Mucosa of stomach (tissue), 1 donor: Measurements from ENCODE around the gene IGSF21.

ENCODE experiments used
- H3K27me3 ChIP-seq: one replicate; pipeline ENCODE4 v1.7.0; 2013; ENCODE audit warnings: mild to moderate bottlenecking, low read length; ENCODE audit not compliant: control insufficient read depth, insufficient read depth
- H3K36me3 ChIP-seq: one replicate; pipeline ENCODE4 v1.7.0; 2013; ENCODE audit warnings: low read length; ENCODE audit not compliant: control insufficient read depth, insufficient read depth
- H3K4me1 ChIP-seq: one replicate; pipeline ENCODE4 v1.7.0; 2013; ENCODE audit warnings: mild to moderate bottlenecking, low read length; ENCODE audit not compliant: control insufficient read depth, insufficient read depth
- H3K4me3 ChIP-seq: one replicate; pipeline ENCODE4 v1.7.0; 2013; ENCODE audit warnings: low read length
- H3K9ac ChIP-seq: one replicate; pipeline ENCODE4 v1.7.0; 2013; ENCODE audit warnings: mild to moderate bottlenecking, low read length, moderate library complexity
- H3K9me3 ChIP-seq: one replicate; pipeline ENCODE4 v1.7.0; 2013; ENCODE audit warnings: mild to moderate bottlenecking, low read length, moderate library complexity; ENCODE audit not compliant: control insufficient read depth
- donor health status: Pancreatic carcinoma.

IGSF21 gene

DNA sequence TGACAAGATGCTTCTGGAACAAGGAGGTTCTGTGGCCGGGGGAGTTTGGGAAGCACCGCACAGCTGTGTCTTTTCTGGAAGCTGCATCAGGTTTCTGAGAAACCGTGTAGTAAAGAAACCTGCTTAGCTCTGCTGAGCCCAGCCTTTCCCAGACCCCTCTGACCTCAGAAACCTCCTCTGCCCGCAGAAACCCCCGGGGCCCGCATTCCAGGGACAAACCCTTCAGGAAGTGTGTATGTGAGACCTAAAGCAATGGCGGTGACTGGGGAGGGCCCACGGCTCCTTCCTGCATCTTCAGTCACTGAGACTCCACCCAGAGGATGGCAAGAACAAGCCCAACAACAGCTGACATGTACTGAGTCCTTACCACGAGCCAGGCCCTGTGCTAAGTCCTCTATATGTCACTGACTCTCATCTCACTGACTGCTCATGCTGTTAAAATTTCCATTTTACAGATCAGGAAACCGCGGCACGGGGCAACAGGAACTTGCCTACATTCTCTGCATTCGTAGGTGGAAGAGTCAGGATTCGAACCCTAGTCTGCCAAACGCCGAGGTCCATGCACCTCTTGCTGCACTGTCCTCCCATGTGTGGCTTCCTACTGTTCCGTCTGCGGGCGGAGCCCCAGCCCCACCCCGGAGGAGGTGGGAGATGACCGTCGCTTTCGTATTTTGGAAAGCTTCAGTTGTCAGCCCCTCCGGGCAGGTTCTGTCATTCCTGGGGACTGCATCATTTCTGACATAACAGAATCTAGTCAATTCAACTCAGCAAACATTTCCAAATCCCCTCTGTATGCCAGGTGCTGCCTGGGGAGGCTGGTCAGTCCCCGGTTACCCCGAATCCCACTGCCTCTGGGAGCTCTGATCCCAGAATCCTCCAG is 299.8 kb downstream of the IGSF21 start:
- Histone ChIP-seq H3K36me3 (no peaks in the 10 kb centered on the region), H3K4me3 (no peak overlapping the region), H3K27me3 (peaks cover 2% of the 10 kb centered on the region), H3K9me3 (peaks cover 12% of the 10 kb centered on the region), H3K9ac (no peak overlapping the region), H3K4me1 (peaks cover under 1% of the 10 kb centered on the region)

DNA sequence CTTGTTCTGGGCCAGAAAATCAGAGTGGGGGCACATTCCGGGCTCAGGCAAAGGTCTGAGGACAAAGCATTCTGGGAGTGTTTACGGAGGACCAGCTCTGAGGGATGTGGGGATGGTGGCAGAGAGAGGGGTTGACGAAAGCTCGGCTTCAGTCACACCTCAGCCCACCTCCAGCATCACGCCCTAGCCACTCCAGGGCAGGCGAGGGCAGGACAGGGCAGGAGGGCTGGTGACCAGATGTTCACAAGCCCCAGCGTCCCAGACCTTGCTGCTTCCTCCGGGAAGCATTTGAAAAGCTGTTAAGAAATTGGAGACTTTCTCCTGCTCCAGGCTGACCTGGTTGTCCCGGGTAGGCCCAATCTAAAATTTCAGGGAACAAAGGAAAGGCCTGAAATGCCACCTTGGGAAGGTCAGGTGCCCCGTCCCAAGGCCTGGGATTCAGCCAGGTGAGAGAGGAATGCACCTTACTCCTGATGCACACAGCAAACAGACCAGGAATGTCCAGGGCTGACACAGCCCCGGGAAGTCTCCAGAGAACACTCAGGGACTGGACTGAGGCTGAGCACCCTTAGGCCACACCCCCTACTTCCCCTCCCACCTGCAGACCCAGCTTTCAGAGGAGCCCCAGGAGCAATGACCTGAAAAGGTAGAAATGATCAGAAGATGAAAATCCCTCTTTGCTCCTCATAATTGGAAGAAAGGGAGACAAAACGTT is 301.2 kb downstream of the IGSF21 start:
- peaks cover 2% of the 10 kb centered on the region for H3K27me3 ChIP-seq

DNA sequence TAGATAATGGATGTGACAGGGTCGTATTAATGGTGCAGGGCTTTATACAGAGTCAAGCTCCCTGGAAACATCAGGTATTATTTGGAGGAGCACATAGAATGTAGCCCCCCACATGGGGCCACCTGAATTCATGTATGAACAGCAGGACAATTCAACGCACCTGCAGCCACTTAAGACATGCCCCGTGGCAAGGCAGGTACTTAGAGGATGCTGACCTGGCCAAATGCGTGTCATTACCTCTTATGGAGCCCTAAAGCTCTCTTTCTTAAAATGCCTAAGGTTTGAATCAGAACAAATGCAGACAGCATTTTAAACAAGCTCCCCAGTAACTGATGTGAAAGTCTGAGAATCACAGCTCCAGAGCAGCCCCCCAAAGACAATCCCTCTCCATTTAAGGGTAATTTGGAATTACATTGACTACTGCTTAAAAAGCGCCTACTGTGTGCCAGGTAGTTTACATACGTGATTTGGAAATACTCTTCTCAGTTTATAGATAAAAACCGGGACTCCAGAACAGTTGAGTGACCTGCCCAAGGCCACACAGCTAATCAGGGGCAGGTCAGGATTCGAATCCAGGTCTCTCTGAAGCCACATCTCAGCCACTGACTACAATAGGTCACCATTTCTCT is 302.1 kb downstream of the IGSF21 start:
- Histone ChIP-seq H3K36me3 (no peaks in the 10 kb centered on the region), H3K4me3 (no peak overlapping the region), H3K9me3 (peaks cover 18% of the 10 kb centered on the region), H3K27me3 (peaks cover under 1% of the 10 kb centered on the region), H3K4me1 (peaks cover 15% of the 10 kb centered on the region), H3K9ac (no peak overlapping the region)

More for the DNA sequence above, 301.2 kb downstream of the IGSF21 start:
- Histone ChIP-seq H3K4me1 (peaks cover 7% of the 10 kb centered on the region), H3K9me3 (peaks cover 18% of the 10 kb centered on the region), H3K4me3 (no peak overlapping the region), H3K36me3 (no peaks in the 10 kb centered on the region), H3K9ac (no peak overlapping the region)

DNA sequence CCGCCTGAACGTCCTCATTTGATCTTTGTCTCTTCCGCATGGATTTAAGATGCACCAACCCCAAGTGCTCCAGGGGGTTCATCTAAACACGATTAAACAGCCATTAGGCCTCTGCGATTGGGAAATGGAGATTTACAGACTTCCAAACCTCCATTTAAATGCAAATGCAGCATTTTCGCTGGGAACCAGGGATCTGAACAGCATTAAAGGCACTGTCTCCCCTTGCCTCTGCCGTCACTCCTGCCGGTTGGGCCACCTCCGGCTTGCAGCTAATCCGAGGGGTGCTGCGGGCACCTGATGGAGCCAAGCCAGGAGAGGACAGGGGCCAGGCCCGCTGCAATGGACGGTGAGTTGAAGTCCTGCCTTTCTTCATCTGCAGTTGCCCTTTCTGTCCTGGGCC is 302.8 kb downstream of the IGSF21 start:
- Histone ChIP-seq H3K9me3 (peaks cover 18% of the 10 kb centered on the region), H3K27me3 (no peaks in the 10 kb centered on the region), H3K4me1 (peaks cover 22% of the 10 kb centered on the region)

DNA sequence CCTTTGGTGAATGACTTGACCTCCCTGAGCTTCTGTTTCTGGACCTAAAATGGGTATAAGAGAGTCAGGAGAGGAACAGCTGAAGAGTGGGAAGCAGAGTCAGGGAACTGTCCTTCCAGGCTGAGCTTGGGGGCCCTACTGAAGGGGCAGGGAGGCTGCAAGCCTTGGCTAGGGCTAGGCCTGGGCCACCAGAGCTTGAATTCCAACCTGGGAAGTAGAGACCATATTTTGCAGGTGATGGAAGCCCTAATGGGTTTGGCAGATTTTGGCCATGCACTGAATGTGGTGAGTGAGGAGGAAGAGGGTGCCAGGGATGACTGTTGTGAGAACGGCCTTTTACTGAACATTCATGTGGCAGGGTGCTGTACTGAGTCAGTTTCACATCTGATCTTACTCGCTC is 303.7 kb downstream of the IGSF21 start:
- peaks cover 27% of the 10 kb centered on the region for H3K4me1 ChIP-seq
- no peaks in the 10 kb centered on the region for H3K36me3 ChIP-seq
- H3K9me3 ChIP-seq = peaks cover 18% of the 10 kb centered on the region
- H3K9ac ChIP-seq = no peak overlapping the region
- H3K27me3 ChIP-seq = no peaks in the 10 kb centered on the region
- no peak overlapping the region for H3K4me3 ChIP-seq

More for the DNA sequence above, 302.8 kb downstream of the IGSF21 start:
- Histone ChIP-seq H3K4me3 (no peak overlapping the region), H3K36me3 (no peaks in the 10 kb centered on the region), H3K9ac (no peak overlapping the region)

DNA sequence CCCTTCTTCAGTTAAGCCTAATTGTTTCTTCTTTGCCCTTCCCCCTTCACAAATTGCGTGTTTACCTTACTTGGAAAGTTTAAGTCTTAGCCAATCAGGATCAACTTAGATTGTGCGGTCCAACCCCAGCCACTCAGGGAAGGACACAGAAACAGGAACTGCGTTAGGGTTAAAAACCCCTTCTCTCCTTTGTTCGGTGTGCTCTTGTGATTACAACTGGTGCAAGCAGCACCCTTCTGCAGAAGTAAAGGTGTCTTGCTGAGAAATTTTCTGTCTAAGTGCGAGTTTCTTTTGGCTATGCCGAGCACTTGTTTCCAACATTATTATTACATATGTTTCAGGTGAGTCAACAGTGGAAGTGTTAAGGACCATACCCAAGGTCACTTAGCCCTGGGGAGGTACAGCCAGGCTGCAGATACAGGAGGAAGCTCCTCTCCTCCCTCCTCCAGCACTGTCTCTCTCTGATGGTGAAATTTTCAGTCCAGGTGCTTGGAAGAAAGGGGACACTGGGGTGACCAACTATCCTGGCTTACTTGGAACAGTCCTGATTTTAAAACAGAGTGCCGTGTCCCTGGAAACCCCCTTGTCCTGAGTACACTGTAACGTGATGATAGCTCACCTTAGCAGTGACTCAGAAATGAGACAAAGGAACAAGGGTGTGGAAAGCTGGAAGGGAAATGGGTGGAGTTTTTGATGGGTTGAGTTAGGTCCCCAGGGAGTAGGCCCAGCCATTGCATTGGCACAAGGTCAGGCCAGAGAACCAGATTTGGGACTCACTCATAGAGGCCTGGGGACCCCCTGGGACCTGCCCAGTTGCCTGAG is 304.4 kb downstream of the IGSF21 start:
- Histone ChIP-seq H3K9me3 (peaks cover 18% of the 10 kb centered on the region), H3K27me3 (no peaks in the 10 kb centered on the region), H3K4me3 (no peak overlapping the region), H3K9ac (no peak overlapping the region), H3K36me3 (no peaks in the 10 kb centered on the region), H3K4me1 (peaks cover 27% of the 10 kb centered on the region)

DNA sequence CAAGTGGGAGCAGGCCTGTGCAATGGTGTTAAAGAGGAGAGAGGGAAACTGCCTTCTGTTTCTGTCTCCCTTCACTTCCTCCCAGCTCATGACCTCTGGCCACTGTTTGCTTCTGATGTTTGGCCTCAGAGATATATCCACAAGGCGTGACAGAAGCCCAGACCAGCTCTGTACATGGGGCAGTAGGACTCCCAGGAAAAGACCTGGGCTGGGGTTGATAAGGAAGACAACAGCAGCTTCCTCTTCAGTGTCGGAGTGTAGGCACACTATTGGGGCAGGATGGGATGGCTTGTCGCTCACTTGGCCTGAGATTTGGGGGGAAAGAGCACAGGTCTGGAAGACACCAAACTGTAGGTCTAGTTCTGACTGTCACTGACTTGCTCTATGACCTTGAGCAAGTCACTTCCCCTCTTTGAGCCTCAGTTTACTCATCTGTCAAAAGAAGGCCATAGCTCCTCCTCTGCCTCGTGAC is 305.3 kb downstream of the IGSF21 start:
- Histone ChIP-seq H3K9me3 (peaks cover 18% of the 10 kb centered on the region), H3K4me1 (peaks cover 27% of the 10 kb centered on the region), H3K36me3 (no peaks in the 10 kb centered on the region), H3K9ac (no peak overlapping the region), H3K27me3 (no peaks in the 10 kb centered on the region), H3K4me3 (no peak overlapping the region)

DNA sequence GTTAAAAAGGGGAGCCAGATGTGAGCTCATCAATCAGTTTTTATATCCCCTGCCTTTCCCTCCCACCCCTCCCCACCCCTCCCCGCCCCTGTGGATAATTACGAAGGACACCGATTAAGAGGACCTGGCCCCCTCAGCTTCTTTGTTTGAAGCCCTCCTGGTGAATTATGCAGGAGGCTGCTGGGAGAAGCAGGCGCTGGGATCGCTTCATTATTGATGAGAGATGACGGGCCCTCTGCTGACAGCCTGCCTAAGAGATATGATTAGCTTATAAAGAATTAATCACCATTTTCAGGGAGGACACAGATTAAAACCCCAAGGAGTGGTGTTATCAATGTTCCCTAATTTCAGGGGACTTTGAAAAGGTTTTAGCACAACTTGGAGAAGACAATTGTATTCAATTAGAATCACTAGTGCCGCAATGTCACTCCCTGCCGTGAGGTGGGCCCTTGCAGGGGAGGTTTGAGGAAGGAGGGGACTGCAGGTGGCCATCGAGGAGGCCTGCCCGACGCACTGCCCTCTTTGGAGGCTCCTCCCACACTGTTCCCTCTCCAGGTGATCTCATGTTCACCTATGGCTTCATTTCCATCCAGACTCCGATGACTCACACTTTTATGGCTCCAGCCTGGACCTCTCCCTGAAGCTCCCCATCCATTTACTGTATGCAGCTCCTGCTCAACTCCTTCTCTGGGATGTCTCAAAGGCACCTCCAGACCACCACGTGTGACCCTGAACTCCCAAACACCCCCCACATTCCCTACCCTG is 306.1 kb downstream of the IGSF21 start:
- peaks cover 18% of the 10 kb centered on the region for H3K9me3 ChIP-seq
- H3K36me3 ChIP-seq = no peaks in the 10 kb centered on the region

DNA sequence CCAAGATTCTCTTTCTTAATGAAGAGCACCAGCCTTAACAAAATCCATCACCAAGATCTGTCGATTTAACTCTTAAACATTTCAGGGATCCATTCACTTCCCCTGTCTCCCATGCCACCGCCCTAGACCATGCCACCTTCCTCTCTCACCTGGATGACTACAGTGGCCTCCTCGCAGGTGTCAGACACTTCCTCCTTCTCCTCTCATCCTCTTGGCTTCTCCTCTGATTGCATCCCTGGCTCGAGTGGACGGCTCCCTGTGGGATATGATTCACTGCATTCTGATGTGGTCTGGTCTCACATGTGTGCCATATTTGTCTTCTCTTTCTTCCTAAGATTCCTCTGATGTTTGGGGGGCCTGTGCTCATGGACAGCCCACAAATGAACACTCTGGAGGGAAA is 306.7 kb downstream of the IGSF21 start:
- H3K27me3 ChIP-seq = no peaks in the 10 kb centered on the region
- H3K9ac ChIP-seq = no peak overlapping the region
- H3K4me3 ChIP-seq = no peak overlapping the region
- peaks cover 27% of the 10 kb centered on the region for H3K4me1 ChIP-seq
- H3K36me3 ChIP-seq = no peaks in the 10 kb centered on the region
- H3K9me3 ChIP-seq = peaks cover 18% of the 10 kb centered on the region

More for the DNA sequence above, 306.1 kb downstream of the IGSF21 start:
- no peaks in the 10 kb centered on the region for H3K27me3 ChIP-seq
- no peak overlapping the region for H3K4me3 ChIP-seq
- H3K9ac ChIP-seq = no peak overlapping the region
- H3K4me1 ChIP-seq = peaks cover 27% of the 10 kb centered on the region

DNA sequence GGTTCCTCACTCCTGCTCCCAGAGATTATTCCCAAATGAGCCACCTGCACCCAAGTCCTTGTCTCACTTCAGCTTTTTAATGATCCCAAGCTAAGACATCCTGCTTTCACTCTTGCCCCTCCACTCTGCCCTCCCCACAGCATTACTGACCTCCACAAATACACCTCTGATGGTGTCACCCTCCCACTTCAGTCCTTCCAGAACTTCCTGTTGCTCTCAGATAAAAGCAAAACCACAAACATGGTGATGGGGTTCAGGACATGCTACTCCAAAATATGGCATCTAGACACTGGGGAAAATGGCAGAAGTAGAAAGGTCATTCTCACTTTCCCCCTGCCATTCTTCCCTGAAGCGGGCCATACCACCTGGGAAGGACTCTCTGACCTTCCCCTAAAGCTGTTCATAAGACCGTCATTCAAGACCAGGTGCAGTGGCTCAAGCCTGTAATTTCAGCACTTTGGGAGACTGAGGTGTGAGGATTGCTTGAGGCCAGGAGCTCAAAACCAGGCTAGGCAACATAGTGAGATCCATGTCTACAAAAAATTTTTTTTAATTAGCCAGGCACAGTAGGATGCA is 307.4 kb downstream of the IGSF21 start:
- H3K4me3 ChIP-seq = no peak overlapping the region
- peaks cover 27% of the 10 kb centered on the region for H3K4me1 ChIP-seq
- no peak overlapping the region for H3K9ac ChIP-seq
- H3K27me3 ChIP-seq = no peaks in the 10 kb centered on the region
- H3K36me3 ChIP-seq = no peaks in the 10 kb centered on the region
- H3K9me3 ChIP-seq = peaks cover 18% of the 10 kb centered on the region
